ENCODE results near the gene ZPBP. TPM values are rescaled to one million over a fixed set of nuclear protein-coding genes. Genes with fewer than 3 reads are reported as not detected.

ZPBP gene
- total RNA-seq, 1 donor from 2014 or later = not detected

GRCh38 chr7:50138101-50138500, 45.1 kb upstream of the ZPBP start:
- Mint-ChIP-seq H3K27ac (no peak overlapping the region), H3K4me3 (ENCODE audit: low read depth) (no peak overlapping the region), H3K9me3 (ENCODE audit: low read depth) (no peaks in the 10 kb centered on the region), H3K27me3 (no peaks in the 10 kb centered on the region), H3K4me1 (ENCODE audit: low read depth) (no peaks in the 10 kb centered on the region), H3K36me3 (ENCODE audit: insufficient read depth) (no peaks in the 10 kb centered on the region)
- no peak for TF ChIP-seq CTCF (IDR thresholded peaks at IDR 0.05; ENCODE audit: unreplicated experiment)
- no peak for DNase-seq (ENCODE audit: low spot score, unreplicated experiment)

DNA sequence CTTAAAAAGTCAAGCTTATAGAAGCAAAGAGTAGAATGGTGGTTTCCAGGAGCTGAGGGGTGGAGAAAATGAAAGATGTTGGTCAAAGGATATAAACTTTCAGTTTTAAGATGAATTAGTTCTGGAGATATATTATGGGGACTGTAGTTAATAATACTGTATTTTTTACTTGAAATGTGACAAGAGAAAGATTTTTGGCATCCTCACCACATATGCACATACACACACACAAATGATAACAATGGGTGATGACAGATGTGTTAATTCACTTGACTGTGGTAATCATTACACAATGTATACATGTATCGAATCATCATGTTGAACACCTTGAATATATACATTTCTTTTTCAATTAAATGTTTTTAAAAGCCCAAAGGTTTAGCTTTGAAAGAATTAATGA, 32.7 kb upstream of the ZPBP start:
- TF ChIP-seq CTCF (IDR thresholded peaks at IDR 0.05; ENCODE audit: unreplicated experiment) = no peak
- no peak overlapping the region for H3K4me3 Mint-ChIP-seq (ENCODE audit: low read depth)
- no peak for DNase-seq (ENCODE audit: low spot score, unreplicated experiment)
- no peaks in the 10 kb centered on the region for H3K36me3 Mint-ChIP-seq (ENCODE audit: insufficient read depth)
- H3K27me3 Mint-ChIP-seq = peaks cover 2% of the 10 kb centered on the region
- peaks cover 5% of the 10 kb centered on the region for H3K9me3 Mint-ChIP-seq (ENCODE audit: low read depth)
- H3K27ac Mint-ChIP-seq = no peak overlapping the region
- H3K4me1 Mint-ChIP-seq (ENCODE audit: low read depth) = no peaks in the 10 kb centered on the region

GRCh38 chr7:50121286-50121685, 28.2 kb upstream of the ZPBP start:
- no peak for DNase-seq (ENCODE audit: low spot score, unreplicated experiment)
- Mint-ChIP-seq H3K27ac (no peak overlapping the region), H3K4me1 (ENCODE audit: low read depth) (no peaks in the 10 kb centered on the region), H3K9me3 (ENCODE audit: low read depth) (no peaks in the 10 kb centered on the region), H3K27me3 (no peaks in the 10 kb centered on the region), H3K36me3 (ENCODE audit: insufficient read depth) (no peaks in the 10 kb centered on the region), H3K4me3 (ENCODE audit: low read depth) (no peak overlapping the region)
- no peak for TF ChIP-seq CTCF (IDR thresholded peaks at IDR 0.05; ENCODE audit: unreplicated experiment)

DNA sequence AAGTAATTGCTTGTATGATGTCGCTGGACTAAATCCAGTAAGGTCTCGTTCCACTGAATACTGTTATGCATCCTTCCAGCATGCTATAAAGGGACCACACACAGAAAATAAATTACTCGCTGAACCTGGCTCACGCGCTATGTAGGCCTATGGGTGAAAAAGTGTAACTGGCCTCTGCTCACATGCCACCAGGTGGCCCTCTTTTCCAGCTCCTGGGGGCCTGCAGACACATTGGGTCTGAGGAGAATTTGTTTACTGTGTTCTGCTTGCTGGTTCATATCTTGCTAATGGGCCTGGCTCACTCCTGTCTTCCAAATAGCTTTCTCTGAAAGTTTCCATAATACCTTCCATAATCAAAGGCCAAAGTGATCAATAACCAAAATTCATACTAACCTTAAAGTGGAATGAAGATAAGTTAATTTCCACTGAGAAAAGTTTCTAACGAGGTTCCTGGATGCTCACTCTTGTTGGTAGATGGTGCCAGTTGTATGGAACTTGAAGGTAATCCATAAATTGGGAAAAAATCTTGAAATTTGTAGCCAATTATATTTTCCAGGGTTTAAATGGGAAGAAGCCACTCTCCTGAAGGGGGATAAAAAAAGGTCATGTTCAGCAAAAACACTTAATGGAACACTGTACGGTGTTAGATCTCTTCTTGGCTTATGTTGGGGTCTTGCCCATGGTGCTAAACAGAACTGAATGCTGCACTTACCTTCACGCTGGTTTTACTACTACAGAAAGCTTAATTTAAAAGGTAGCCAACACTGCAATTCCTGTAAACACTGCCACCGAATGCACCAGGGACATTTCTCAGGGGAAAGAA, 27.0 kb upstream of the ZPBP start:
- DNase-seq (ENCODE audit: low spot score, unreplicated experiment) = no peak
- no peaks in the 10 kb centered on the region for H3K36me3 Mint-ChIP-seq (ENCODE audit: insufficient read depth)
- H3K27me3 Mint-ChIP-seq = no peaks in the 10 kb centered on the region
- peak; percentile 50 for TF ChIP-seq CTCF (IDR thresholded peaks at IDR 0.05; ENCODE audit: unreplicated experiment)
- H3K27ac Mint-ChIP-seq = no peak overlapping the region
- no peak overlapping the region for H3K4me3 Mint-ChIP-seq (ENCODE audit: low read depth)
- no peaks in the 10 kb centered on the region for H3K9me3 Mint-ChIP-seq (ENCODE audit: low read depth)
- no peaks in the 10 kb centered on the region for H3K4me1 Mint-ChIP-seq (ENCODE audit: low read depth)

GRCh38 chr7:50112250-50112649, 19.2 kb upstream of the ZPBP start:
- no peak overlapping the region for H3K27ac Mint-ChIP-seq

More at GRCh38 chr7:50112250-50112649, 19.2 kb upstream of the ZPBP start:
- Mint-ChIP-seq H3K4me1 (ENCODE audit: low read depth) (no peaks in the 10 kb centered on the region), H3K36me3 (ENCODE audit: insufficient read depth) (no peaks in the 10 kb centered on the region), H3K4me3 (ENCODE audit: low read depth) (no peak overlapping the region), H3K27me3 (peaks cover 4% of the 10 kb centered on the region), H3K9me3 (ENCODE audit: low read depth) (peaks cover 10% of the 10 kb centered on the region)
- TF ChIP-seq CTCF (IDR thresholded peaks at IDR 0.05; ENCODE audit: unreplicated experiment) = no peak
- DNase-seq (ENCODE audit: low spot score, unreplicated experiment) = no peak
